Heart left ventricle (tissue), 13 donors: ENCODE measurements around the gene SENP8.

Source experiments
- CTCF ChIP-seq, 12 donors: fragments of 200-600 bp; sonication (generic) in 4 of 12; IDR thresholded peaks; one replicate each; pipeline versions ENCODE4 v1.5.0 to v1.8.0; 2018 to 2022; ENCODE audit warnings: antibody characterized with exemption in 12 of 12, mild to moderate bottlenecking in 5 of 12
- POLR2A ChIP-seq, 2 donors: fragments of 450-650 bp; IDR thresholded peaks; one replicate each; pipeline ENCODE4 v1.6.1; 2017; ENCODE audit warnings: antibody characterized with exemption in 2 of 2, mild to moderate bottlenecking in 2 of 2, moderate library complexity in 2 of 2
- donor health status: ischemic (EF 13 %, LVEDD 7.1; RV severe dilation, severe dysfunction).
- donor health status: DM: no; HTN: yes; CAD: no.
- donor health status: DM: no; HTN: no; CAD: no.
- donor health status: ischemic (EF 25% LVEDD 6.9; RV normal size, moderate dysfunction).
- donor health status: ischemic (EF 25% LVEDD 5.7; RV mildly dilated, moderate dysfunction).
- donor health status: ischemic (EF 35%, LVEDD 5.7; RV mildly dilated, moderate dysfunction).
- donor health status: nonischemic (EF 11% LVEDD 7.7; RV severe dilation, severe dysfunction).
- donor health status: DM: yes; HTN: yes; CAD: no.
- donor health status: PGD.
- donor health status: ischemic (EF 29% LVEDD 5.4; RV normal size, mild dysfunction).
- donor health status: nonischemic (EF 23%, LVEDD 6.1; RV moderate dilation, normal function).

GRCh38 chr15:72092006-72092405 lies 26.2 kb upstream of the SENP8 start:
- TF ChIP-seq CTCF (IDR thresholded peaks at IDR 0.05): no peak
- no peak for TF ChIP-seq POLR2A (IDR thresholded peaks at IDR 0.05)
